HCT116 (cell line): Measurements from ENCODE around the gene SWAP70. TPM values are rescaled to one million over a fixed set of nuclear protein-coding genes. Genes with fewer than 3 reads are reported as not detected.

Experiments
- ATAC-seq: fragments of 200-7000 bp; cut with Tn5 transposase; 2 replicates; pipeline ENCODE4 v1.9.1; 2020; ENCODE audit warnings: mild to moderate bottlenecking, moderate library complexity
- BruUV-seq: library from RNA; stranded (reverse); fragments of 400-500 nt; replicated peaks from 2 replicates; lab custom pipeline; 2021; lab: Mats Ljungman, UMichigan
- CTCF ChIA-PET: fragments of 300-600 bp; sonication (Branson Sonifier 250); formaldehyde crosslinking; loops from one replicate; lab custom pipeline; 2021; ENCODE audit warnings: antibody characterized with exemption; lab: Charles Lee
- POLR2A ChIA-PET: fragments of 300-600, 350-600 bp; sonication (Branson Sonifier 250); formaldehyde crosslinking; loops from one replicate; lab custom pipeline; 2021; ENCODE audit warnings: antibody characterized with exemption; lab: Charles Lee
- RAD21 ChIA-PET, 2 experiments: fragments of 300-600 bp; sonication (Branson Sonifier 250); formaldehyde crosslinking; loops; one replicate each; lab custom pipeline; 2023; ENCODE audit warnings: low total read pairs in 2 of 2; ENCODE audit not compliant: uncharacterized antibody in 2 of 2, unreplicated experiment in 2 of 2, low non-redundant PET in 1 of 2; lab: Charles Lee
- DNase-seq: peaks from one replicate; pipeline ENCODE4 v3.0.0-alpha.2; 2010; ENCODE audit warnings: low read depth, low spot score
- H2AFZ ChIP-seq: fragments of 200-600 bp; shearing (Covaris generic), sonication (generic); 2 replicates; pipeline ENCODE4 v1.6.1; 2017; ENCODE audit warnings: low read depth, mixed run types, mixed read lengths, antibody characterized with exemption, low read length; ENCODE audit not compliant: poor library complexity, severe bottlenecking
- H3K27ac ChIP-seq: 2 replicates; pipeline ENCODE4 v1.5.1; 2012; ENCODE audit warnings: low read depth, low read length
- H3K27me3 ChIP-seq: fragments of 200-600 bp; sonication (generic); 2 replicates; pipeline ENCODE4 v1.6.1; 2016; ENCODE audit warnings: mixed run types, low read length, mixed read lengths; ENCODE audit not compliant: insufficient read depth
- H3K36me3 ChIP-seq, 2 experiments: fragments of 200-500 bp in 1 of 2; fragments of 200-600 bp in 1 of 2; sonication (Bioruptor generic) in 1 of 2; sonication (generic) in 1 of 2; 2 replicates each; pipeline versions ENCODE4 v1.5.1 to v1.6.1; 2014 to 2016; ENCODE audit warnings: low read length in 2 of 2, inconsistent platforms in 1 of 2, mixed read lengths in 1 of 2, mixed run types in 1 of 2; ENCODE audit not compliant: insufficient read depth in 2 of 2, control insufficient read depth in 1 of 2
- H3K4me1 ChIP-seq, 2 experiments: fragments of 200-600 bp in 1 of 2; sonication (generic) in 1 of 2; 2 replicates each; pipeline versions ENCODE4 v1.5.1 to v1.6.1; 2012 to 2017; ENCODE audit warnings: low read length in 2 of 2, inconsistent platforms in 1 of 2, mild to moderate bottlenecking in 1 of 2, mixed read lengths in 1 of 2, mixed run types in 1 of 2, moderate library complexity in 1 of 2; ENCODE audit not compliant: insufficient read depth in 2 of 2, control insufficient read depth in 1 of 2
- H3K4me2 ChIP-seq: fragments of 200-600 bp; sonication (generic); 2 replicates; pipeline ENCODE4 v1.6.1; 2017; ENCODE audit warnings: mixed run types, low read length, mixed read lengths
- H3K4me3 ChIP-seq, 2 experiments: fragments of 200-600 bp in 1 of 2; sonication (generic) in 1 of 2; replicated peaks in 1 of 2; 2 replicates each; pipeline ENCODE4 v1.5.1; 2011 to 2016; ENCODE audit warnings: low read length in 2 of 2, control low read depth in 1 of 2, low read depth in 1 of 2, mild to moderate bottlenecking in 1 of 2, mixed read lengths in 1 of 2, mixed run types in 1 of 2
- H3K79me2 ChIP-seq: fragments of 200-600 bp; sonication (generic); 2 replicates; pipeline ENCODE4 v1.6.1; 2017; ENCODE audit warnings: mild to moderate bottlenecking, mixed run types, low read length, moderate library complexity, mixed read lengths; ENCODE audit not compliant: insufficient read depth
- H3K9ac ChIP-seq: fragments of 200-600 bp; sonication (generic); 2 replicates; pipeline ENCODE4 v1.6.1; 2016; ENCODE audit warnings: low read length, mixed read lengths
- H3K9me2 ChIP-seq: fragments of 200-600 bp; sonication (generic), shearing (Covaris generic); 2 replicates; pipeline ENCODE4 v1.6.1; 2017; ENCODE audit warnings: mixed run types, mild to moderate bottlenecking, moderate library complexity; ENCODE audit not compliant: insufficient read depth
- H3K9me3 ChIP-seq, 2 experiments: fragments of 200-500 bp in 1 of 2; fragments of 200-600 bp in 1 of 2; sonication (Bioruptor generic) in 1 of 2; sonication (generic) in 1 of 2; 2 replicates each; pipeline ENCODE4 v1.6.1; 2014 to 2017; ENCODE audit warnings: low read length in 2 of 2, mixed read lengths in 2 of 2, inconsistent platforms in 1 of 2, low read depth in 1 of 2, mild to moderate bottlenecking in 1 of 2, mixed run types in 1 of 2, moderate library complexity in 1 of 2; ENCODE audit not compliant: control insufficient read depth in 1 of 2, insufficient read depth in 1 of 2
- H4K20me1 ChIP-seq: fragments of 200-600 bp; sonication (generic), shearing (Covaris generic); 2 replicates; pipeline ENCODE4 v1.6.1; 2017; ENCODE audit warnings: mixed run types, mild to moderate bottlenecking, moderate library complexity; ENCODE audit not compliant: insufficient read depth
- CEBPB ChIP-seq: IDR thresholded peaks from 2 replicates; pipeline ENCODE4 v1.6.1; 2012; ENCODE audit warnings: low read depth
- EZH2 ChIP-seq: fragments of 200-600 bp; sonication (generic); IDR thresholded peaks from 2 replicates; pipeline ENCODE4 v1.6.1; 2017; ENCODE audit warnings: antibody characterized with exemption, mixed run types
- FOSL1 ChIP-seq: IDR thresholded peaks from 2 replicates; pipeline ENCODE4 v1.6.1; 2012; ENCODE audit warnings: low read depth
- JUND ChIP-seq: IDR thresholded peaks from 2 replicates; pipeline ENCODE4 v1.6.1; 2012
- RAD21 ChIP-seq: IDR thresholded peaks from 2 replicates; pipeline ENCODE4 v1.6.1; 2012; ENCODE audit warnings: low read depth, mild to moderate bottlenecking
- SIN3A ChIP-seq: IDR thresholded peaks from 2 replicates; pipeline ENCODE4 v1.6.1; 2012; ENCODE audit warnings: low read depth
- SP1 ChIP-seq: IDR thresholded peaks from 2 replicates; pipeline ENCODE4 v1.6.1; 2012; ENCODE audit warnings: low read depth
- YY1 ChIP-seq: IDR thresholded peaks from 2 replicates; pipeline ENCODE4 v1.6.1; 2011; ENCODE audit warnings: low read length, low read depth, moderate library complexity, mild to moderate bottlenecking; ENCODE audit not compliant: insufficient replicate concordance; ENCODE audit errors: extremely low read depth
- intact Hi-C: fragments of 100-400 bp; cut with micrococcal nuclease; formaldehyde crosslinking; loops from 2 replicates; pipeline ENCODE4 v1.10.0; 2022
- total RNA-seq: library from RNA; stranded (reverse); gene quantifications from one replicate; pipeline ENCODE4 v1.2.1, GENCODE V29; 2021; ENCODE audit not compliant: unreplicated experiment
- TF ChIP-seq, protein P1 (sequence below): IDR thresholded peaks from 2 replicates; pipeline ENCODE4 v1.6.1; 2012
- TF ChIP-seq, protein P2 (sequence below): IDR thresholded peaks from 2 replicates; pipeline ENCODE4 v1.6.1; 2012; ENCODE audit warnings: low read depth
- TF ChIP-seq, protein P3 (sequence below): IDR thresholded peaks from 2 replicates; pipeline ENCODE4 v1.6.1; 2011; ENCODE audit warnings: mild to moderate bottlenecking, low read length, moderate library complexity; ENCODE audit not compliant: insufficient replicate concordance; ENCODE audit errors: extremely low read depth

The SWAP70 gene
- total RNA-seq, 1 experiment from 2014 or later: 20.6 TPM

DNA sequence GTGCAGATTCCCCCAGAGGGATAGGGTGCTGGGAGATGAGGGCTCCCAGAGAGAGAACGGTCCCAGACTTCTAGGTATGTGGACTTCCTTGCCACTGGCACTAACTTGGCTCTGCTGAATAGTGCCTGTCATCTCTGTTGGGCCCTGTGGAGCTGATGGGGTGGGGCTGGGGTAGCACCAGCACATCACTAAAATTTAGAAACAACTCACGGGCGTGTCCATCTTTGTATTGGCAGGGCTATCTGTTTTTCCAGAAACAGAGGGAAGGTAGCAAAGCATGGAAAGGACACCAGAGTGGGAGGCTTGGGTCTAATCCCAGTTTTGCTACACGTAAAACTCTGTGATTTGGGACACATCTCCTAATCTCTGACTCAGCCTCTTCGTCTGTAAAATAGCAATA lies 25.8 kb downstream of the SWAP70 start:
- Histone ChIP-seq H3K36me3 (no peaks in the 10 kb centered on the region), H2AFZ (no peak overlapping the region), H3K4me1 (peaks cover 6 to 31% of the 10 kb centered on the region in 2 experiments; a peak in 3 of 4 replicates), H3K4me2 (peak overlapping the region; percentile 27; the same call in 1 of the 2 replicates), H3K9me2 (no peaks in the 10 kb centered on the region), H3K9me3 (no peaks in the 10 kb centered on the region), H3K9ac (no peak overlapping the region), H3K4me3 (no peak overlapping the region), H3K27me3 (no peaks in the 10 kb centered on the region), H3K27ac (no peak overlapping the region), H4K20me1 (no peaks in the 10 kb centered on the region), H3K79me2 (0 out of 2 replicates have a peak, but pooled peaks cover 5% of the 10 kb centered on the region)
- ChIA-PET POLR2A (no interaction called here), CTCF (interaction anchor here (1.2 kb wide), 1 partner anchor 58 kb away, joined by 3 read pairs; no protein-coding TSS in a partner anchor), RAD21 (no interaction called here)
- no peak for DNase-seq
- intact Hi-C loops: no loop called here
- TF ChIP-seq, protein P1, sequence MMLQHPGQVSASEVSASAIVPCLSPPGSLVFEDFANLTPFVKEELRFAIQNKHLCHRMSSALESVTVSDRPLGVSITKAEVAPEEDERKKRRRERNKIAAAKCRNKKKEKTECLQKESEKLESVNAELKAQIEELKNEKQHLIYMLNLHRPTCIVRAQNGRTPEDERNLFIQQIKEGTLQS: no peak
- TF ChIP-seq SIN3A: no peak
- no peak for TF ChIP-seq RAD21
- TF ChIP-seq SP1: no peak
- TF ChIP-seq EZH2: no peak
- TF ChIP-seq, protein P2, sequence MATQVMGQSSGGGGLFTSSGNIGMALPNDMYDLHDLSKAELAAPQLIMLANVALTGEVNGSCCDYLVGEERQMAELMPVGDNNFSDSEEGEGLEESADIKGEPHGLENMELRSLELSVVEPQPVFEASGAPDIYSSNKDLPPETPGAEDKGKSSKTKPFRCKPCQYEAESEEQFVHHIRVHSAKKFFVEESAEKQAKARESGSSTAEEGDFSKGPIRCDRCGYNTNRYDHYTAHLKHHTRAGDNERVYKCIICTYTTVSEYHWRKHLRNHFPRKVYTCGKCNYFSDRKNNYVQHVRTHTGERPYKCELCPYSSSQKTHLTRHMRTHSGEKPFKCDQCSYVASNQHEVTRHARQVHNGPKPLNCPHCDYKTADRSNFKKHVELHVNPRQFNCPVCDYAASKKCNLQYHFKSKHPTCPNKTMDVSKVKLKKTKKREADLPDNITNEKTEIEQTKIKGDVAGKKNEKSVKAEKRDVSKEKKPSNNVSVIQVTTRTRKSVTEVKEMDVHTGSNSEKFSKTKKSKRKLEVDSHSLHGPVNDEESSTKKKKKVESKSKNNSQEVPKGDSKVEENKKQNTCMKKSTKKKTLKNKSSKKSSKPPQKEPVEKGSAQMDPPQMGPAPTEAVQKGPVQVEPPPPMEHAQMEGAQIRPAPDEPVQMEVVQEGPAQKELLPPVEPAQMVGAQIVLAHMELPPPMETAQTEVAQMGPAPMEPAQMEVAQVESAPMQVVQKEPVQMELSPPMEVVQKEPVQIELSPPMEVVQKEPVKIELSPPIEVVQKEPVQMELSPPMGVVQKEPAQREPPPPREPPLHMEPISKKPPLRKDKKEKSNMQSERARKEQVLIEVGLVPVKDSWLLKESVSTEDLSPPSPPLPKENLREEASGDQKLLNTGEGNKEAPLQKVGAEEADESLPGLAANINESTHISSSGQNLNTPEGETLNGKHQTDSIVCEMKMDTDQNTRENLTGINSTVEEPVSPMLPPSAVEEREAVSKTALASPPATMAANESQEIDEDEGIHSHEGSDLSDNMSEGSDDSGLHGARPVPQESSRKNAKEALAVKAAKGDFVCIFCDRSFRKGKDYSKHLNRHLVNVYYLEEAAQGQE: no peak
- no peak for TF ChIP-seq JUND
- no peak for TF ChIP-seq FOSL1
- TF ChIP-seq, protein P3, sequence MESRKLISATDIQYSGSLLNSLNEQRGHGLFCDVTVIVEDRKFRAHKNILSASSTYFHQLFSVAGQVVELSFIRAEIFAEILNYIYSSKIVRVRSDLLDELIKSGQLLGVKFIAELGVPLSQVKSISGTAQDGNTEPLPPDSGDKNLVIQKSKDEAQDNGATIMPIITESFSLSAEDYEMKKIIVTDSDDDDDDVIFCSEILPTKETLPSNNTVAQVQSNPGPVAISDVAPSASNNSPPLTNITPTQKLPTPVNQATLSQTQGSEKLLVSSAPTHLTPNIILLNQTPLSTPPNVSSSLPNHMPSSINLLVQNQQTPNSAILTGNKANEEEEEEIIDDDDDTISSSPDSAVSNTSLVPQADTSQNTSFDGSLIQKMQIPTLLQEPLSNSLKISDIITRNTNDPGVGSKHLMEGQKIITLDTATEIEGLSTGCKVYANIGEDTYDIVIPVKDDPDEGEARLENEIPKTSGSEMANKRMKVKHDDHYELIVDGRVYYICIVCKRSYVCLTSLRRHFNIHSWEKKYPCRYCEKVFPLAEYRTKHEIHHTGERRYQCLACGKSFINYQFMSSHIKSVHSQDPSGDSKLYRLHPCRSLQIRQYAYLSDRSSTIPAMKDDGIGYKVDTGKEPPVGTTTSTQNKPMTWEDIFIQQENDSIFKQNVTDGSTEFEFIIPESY: no peak
- TF ChIP-seq CEBPB: no peak
- no peak for TF ChIP-seq YY1
- BruUV-seq: no TSS peak
- no peak for ATAC-seq
